H9 (cell line): Measurements from ENCODE around the gene XIRP2. TPM values are rescaled to one million over a fixed set of nuclear protein-coding genes. Genes with fewer than 3 reads are reported as not detected.

ENCODE experiments used
- DNase-seq: peaks from one replicate; pipeline ENCODE4 v3.0.0-alpha.2; 2017
- H2AFZ ChIP-seq: one replicate; pipeline ENCODE4 v1.6.1; 2013; ENCODE audit warnings: mild to moderate bottlenecking, low read length, control low read depth, moderate library complexity
- H2AK5ac ChIP-seq: 2 replicates; pipeline ENCODE4 v1.6.1; 2013; ENCODE audit warnings: low read length, control low read depth, mixed read lengths; ENCODE audit not compliant: insufficient read length
- H2BK120ac ChIP-seq: one replicate; pipeline ENCODE4 v1.6.1; 2013; ENCODE audit warnings: low read depth, mild to moderate bottlenecking, low read length, control low read depth, inconsistent platforms; ENCODE audit not compliant: poor library complexity, severe bottlenecking
- H2BK12ac ChIP-seq: 2 replicates; pipeline ENCODE4 v1.6.1; 2013; ENCODE audit warnings: low read length, control low read depth, mixed read lengths, low read depth; ENCODE audit not compliant: insufficient read length
- H2BK15ac ChIP-seq: 2 replicates; pipeline ENCODE4 v1.6.1; 2013; ENCODE audit warnings: low read depth, low read length, control low read depth
- H2BK20ac ChIP-seq: one replicate; pipeline ENCODE4 v1.6.1; 2013; ENCODE audit warnings: low read depth, mild to moderate bottlenecking, low read length, control low read depth, inconsistent platforms; ENCODE audit not compliant: poor library complexity, severe bottlenecking
- H2BK5ac ChIP-seq: 2 replicates; pipeline ENCODE4 v1.6.1; 2013; ENCODE audit warnings: low read length, control low read depth, mixed read lengths; ENCODE audit not compliant: insufficient read length
- H3K14ac ChIP-seq: 2 replicates; pipeline ENCODE4 v1.6.1; 2013; ENCODE audit warnings: low read length, control low read depth; ENCODE audit not compliant: insufficient read depth
- H3K18ac ChIP-seq: 2 replicates; pipeline ENCODE4 v1.6.1; 2013; ENCODE audit warnings: low read depth, mild to moderate bottlenecking, mixed read lengths, low read length, control low read depth; ENCODE audit not compliant: insufficient read length
- H3K23ac ChIP-seq: 2 replicates; pipeline ENCODE4 v1.6.1; 2013; ENCODE audit warnings: low read length, control low read depth, mixed read lengths, low read depth; ENCODE audit not compliant: insufficient read length
- H3K23me2 ChIP-seq: 2 replicates; pipeline ENCODE4 v1.6.1; 2013; ENCODE audit warnings: low read depth, mild to moderate bottlenecking, mixed read lengths, low read length, control low read depth; ENCODE audit not compliant: insufficient read length, poor library complexity, severe bottlenecking
- H3K27ac ChIP-seq: 2 replicates; pipeline ENCODE4 v1.5.1; 2013; ENCODE audit warnings: low read length, control low read depth, mixed read lengths, low read depth; ENCODE audit not compliant: insufficient read length
- H3K27me3 ChIP-seq: 2 replicates; pipeline ENCODE4 v1.6.1; 2013; ENCODE audit warnings: low read length, control low read depth, inconsistent platforms; ENCODE audit not compliant: insufficient read depth
- H3K4ac ChIP-seq: 2 replicates; pipeline ENCODE4 v1.6.1; 2013; ENCODE audit warnings: low read depth, mild to moderate bottlenecking, control low read depth, inconsistent platforms, low read length, moderate library complexity
- H3K4me1 ChIP-seq: 2 replicates; pipeline ENCODE4 v1.6.1; 2013; ENCODE audit warnings: low read length, control low read depth, inconsistent platforms; ENCODE audit not compliant: insufficient read depth
- H3K4me2 ChIP-seq: 2 replicates; pipeline ENCODE4 v1.6.1; 2013; ENCODE audit warnings: low read length, control low read depth, mixed read lengths; ENCODE audit not compliant: insufficient read length, insufficient read depth
- H3K56ac ChIP-seq: 2 replicates; pipeline ENCODE4 v1.6.1; 2013; ENCODE audit warnings: low read depth, mild to moderate bottlenecking, mixed read lengths, low read length, control low read depth; ENCODE audit not compliant: insufficient read length
- H3K79me1 ChIP-seq: 2 replicates; pipeline ENCODE4 v1.6.1; 2013; ENCODE audit warnings: low read depth, mild to moderate bottlenecking, moderate library complexity, low read length, control low read depth, inconsistent platforms; ENCODE audit not compliant: insufficient read depth, poor library complexity, severe bottlenecking
- H3K79me2 ChIP-seq: 2 replicates; pipeline ENCODE4 v1.6.1; 2013; ENCODE audit warnings: low read length, control low read depth, inconsistent platforms; ENCODE audit not compliant: insufficient read depth
- H3K9ac ChIP-seq: 2 replicates; pipeline ENCODE4 v1.6.1; 2013; ENCODE audit warnings: low read length, control low read depth, mixed read lengths; ENCODE audit not compliant: insufficient read length; ENCODE audit errors: extremely low read depth
- H3K9me3 ChIP-seq: one replicate; pipeline ENCODE4 v1.6.1; 2013; ENCODE audit warnings: low read depth, low read length, inconsistent platforms; ENCODE audit not compliant: control insufficient read depth
- H3T11ph ChIP-seq: one replicate; pipeline ENCODE4 v1.6.1; 2013; ENCODE audit warnings: mild to moderate bottlenecking, low read length, control low read depth, inconsistent platforms
- H4K20me1 ChIP-seq: one replicate; pipeline ENCODE4 v1.6.1; 2013; ENCODE audit not compliant: control insufficient read depth, insufficient read length, insufficient read depth
- H4K5ac ChIP-seq: 2 replicates; pipeline ENCODE4 v1.6.1; 2013; ENCODE audit warnings: low read depth, mild to moderate bottlenecking, mixed read lengths, low read length, control low read depth; ENCODE audit not compliant: insufficient read length
- H4K8ac ChIP-seq: replicated peaks from 2 replicates; pipeline ENCODE4 v1.6.1; 2013; ENCODE audit warnings: low read length, control low read depth, mixed read lengths, low read depth; ENCODE audit not compliant: insufficient read length
- H4K91ac ChIP-seq: 2 replicates; pipeline ENCODE4 v1.6.1; 2013; ENCODE audit warnings: low read depth, mild to moderate bottlenecking, moderate library complexity, mixed read lengths, low read length, control low read depth; ENCODE audit not compliant: insufficient read length
- H3K27ac Mint-ChIP-seq, 3 experiments: 2 replicates in 2 of 3; 3 replicates in 1 of 3; pipeline ENCODE4 v1.8.0; 2020 to 2021; ENCODE audit warnings: mixed read lengths in 3 of 3, mild to moderate bottlenecking in 1 of 3, moderate library complexity in 1 of 3
- H3K27me3 Mint-ChIP-seq: 2 replicates; pipeline ENCODE4 v1.8.0; 2021; ENCODE audit warnings: low read depth, mild to moderate bottlenecking, moderate library complexity, mixed read lengths
- H3K36me3 Mint-ChIP-seq, 3 experiments: 2 replicates in 2 of 3; 3 replicates in 1 of 3; pipeline ENCODE4 v1.8.0; 2020 to 2021; ENCODE audit warnings: low read depth in 3 of 3, mixed read lengths in 3 of 3; ENCODE audit not compliant: insufficient read depth in 1 of 3
- H3K4me1 Mint-ChIP-seq, 2 experiments: 2 replicates each; pipeline ENCODE4 v1.8.0; 2020; ENCODE audit warnings: mixed read lengths in 2 of 2
- H3K4me3 Mint-ChIP-seq, 2 experiments: 2 replicates in 1 of 2; 3 replicates in 1 of 2; pipeline ENCODE4 v1.8.0; 2020 to 2021; ENCODE audit warnings: mild to moderate bottlenecking in 2 of 2, mixed read lengths in 2 of 2, moderate library complexity in 1 of 2
- H3K9me3 Mint-ChIP-seq, 2 experiments: 2 replicates in 1 of 2; 3 replicates in 1 of 2; pipeline ENCODE4 v1.8.0; 2020; ENCODE audit warnings: mild to moderate bottlenecking in 2 of 2, mixed read lengths in 2 of 2, moderate library complexity in 1 of 2
- CTCF ChIP-seq: fragments of 200-600 bp; sonication (generic); conservative IDR thresholded peaks from 3 replicates; pipeline ENCODE4 v1.8.0; 2021; ENCODE audit warnings: antibody characterized with exemption, mild to moderate bottlenecking
- WGBS: extraction: QIAGEN DNeasy Blood & Tissue Kit; methylation state at CpG from one replicate; pipeline ENCODE4 v1.1.7; 2013; ENCODE audit warnings: missing lambda C conversion rate, low lambda C conversion rate, mixed read lengths; ENCODE audit not compliant: insufficient read length; ENCODE audit errors: extremely low coverage; 5-methylcytosine and 5-hydroxymethylcytosine counted together
- total RNA-seq: library from RNA; stranded (reverse); gene quantifications from 2 replicates; pipeline ENCODE4 v1.2.1, GENCODE V29; 2021

XIRP2 gene
- total RNA-seq, 1 experiment from 2014 or later, result 0.07 TPM

- H4K20me1 ChIP-seq, result no peaks in the 10 kb centered on the region
- no peaks in the 10 kb centered on the region for H3K36me3 Mint-ChIP-seq
- no peak overlapping the region for H2AK5ac ChIP-seq
- no peak for DNase-seq
- no peak overlapping the region for H2BK120ac ChIP-seq
- WGBS, result no CpG with 5 or more reads among the region's 3 CpGs
- no peak overlapping the region for H2AFZ ChIP-seq
- peak overlapping the region in 1 of 3 experiments; percentile 76; a peak in 1 of 7 replicates for H3K27ac Mint-ChIP-seq
- no peak overlapping the region for H2BK5ac ChIP-seq
- H4K8ac ChIP-seq, result no peak overlapping the region
- H3K27me3 Mint-ChIP-seq, result no peaks in the 10 kb centered on the region
- no peak overlapping the region for H4K91ac ChIP-seq
- H3K9ac ChIP-seq, result no peak overlapping the region
- no peak overlapping the region for H3K4ac ChIP-seq
- H3K18ac ChIP-seq, result no peak overlapping the region
- H3K4me1 Mint-ChIP-seq, result peaks cover 31 to 32% of the 10 kb centered on the region in 2 experiments
- no peaks in the 10 kb centered on the region for H3K9me3 Mint-ChIP-seq
- no peaks in the 10 kb centered on the region for H3K9me3 ChIP-seq
- 0 out of 2 replicates have a peak, but pooled peaks cover 3% of the 10 kb centered on the region for H3K4me1 ChIP-seq
- H3K4me3 Mint-ChIP-seq, result no peak overlapping the region
- no peak for TF ChIP-seq CTCF
- no peak overlapping the region for H2BK12ac ChIP-seq
- H3K27me3 ChIP-seq, result no peaks in the 10 kb centered on the region
- no peak overlapping the region for H3K4me2 ChIP-seq
- no peak overlapping the region for H3K56ac ChIP-seq
- H3K23ac ChIP-seq, result no peak overlapping the region
- no peak overlapping the region for H3K27ac ChIP-seq
- H3K14ac ChIP-seq, result no peak overlapping the region
- H2BK20ac ChIP-seq, result no peak overlapping the region
- H3T11ph ChIP-seq, result no peak overlapping the region
- no peaks in the 10 kb centered on the region for H3K79me2 ChIP-seq
- H2BK15ac ChIP-seq, result no peak overlapping the region
- no peaks in the 10 kb centered on the region for H3K23me2 ChIP-seq
- no peaks in the 10 kb centered on the region for H3K79me1 ChIP-seq
- H4K5ac ChIP-seq, result no peak overlapping the region
Measured at GRCh38 chr2:167258712-167259111, 370.4 kb downstream of the XIRP2 start.
